Tibial artery (tissue), 4 donors: ENCODE results near the gene LCMT2.

Experiments used
- DNase-seq, 2 donors: peaks; one replicate each; pipeline ENCODE4 v3.0.0-alpha.2; 2019
- H3K27ac ChIP-seq, 2 donors: fragments of 200-600 bp; sonication (generic) in 1 of 2; 1 replicate in 1 of 2; 2 replicates in 1 of 2; pipeline ENCODE4 v1.5.1; 2018 to 2019; ENCODE audit warnings: mild to moderate bottlenecking in 1 of 2
- H3K27me3 ChIP-seq, 2 donors: fragments of 200-600 bp; sonication (generic) in 1 of 2; one replicate each; pipeline versions ENCODE4 v1.5.1 to v1.6.0; 2016 to 2019
- H3K36me3 ChIP-seq, 3 donors: fragments of 200-600 bp; sonication (generic) in 2 of 3; one replicate each; pipeline ENCODE4 v1.5.1; 2016 to 2019; ENCODE audit warnings: mild to moderate bottlenecking in 2 of 3
- H3K4me1 ChIP-seq, 4 donors: fragments of 200-600 bp; sonication (generic) in 2 of 4; 1 replicate in 3 of 4; 2 replicates in 1 of 4; pipeline ENCODE4 v1.5.1; 2016 to 2019
- H3K4me3 ChIP-seq, 2 donors: fragments of 200-600 bp; sonication (generic) in 1 of 2; 1 replicate in 1 of 2; 2 replicates in 1 of 2; pipeline ENCODE4 v1.5.1; 2018 to 2019; ENCODE audit warnings: mild to moderate bottlenecking in 2 of 2
- H3K9me3 ChIP-seq, 3 donors: fragments of 200-600 bp; sonication (generic) in 1 of 3; one replicate each; pipeline ENCODE4 v1.5.1; 2016 to 2019
- CTCF ChIP-seq, 2 experiments: fragments of 200-600 bp in 1 of 2; fragments of 450-650 bp in 1 of 2; IDR thresholded peaks; one replicate each; pipeline ENCODE4 v1.5.1; 2017 to 2019; ENCODE audit warnings: antibody characterized with exemption in 2 of 2, mild to moderate bottlenecking in 1 of 2, moderate library complexity in 1 of 2
- intact Hi-C: fragments of 100-400 bp; cut with DNase I; formaldehyde crosslinking; loops from one replicate; pipeline ENCODE4 v1.15.0; 2023; ENCODE audit warnings: low total_unique reads

The LCMT2 gene

GRCh38 chr15:43329960-43330779 is at the start of gene LCMT2:
Gene LCMT2, minus strand, starts transcription at chr15:43330573. Its CDS starts 84 bp downstream, at chr15:43330489.
- Histone ChIP-seq H3K4me3 (peak within 1 kb of the TSS; percentile 76 to 87), H3K36me3 (peaks cover 0 to 12% (median 3%) of the 10 kb centered on the region in 3 donors), H3K4me1 (peaks cover 11 to 19% (median 18%) of the 10 kb centered on the region in 4 donors), H3K27ac (peak within 1 kb of the TSS; percentile 89 to 93), H3K27me3 (no peaks in the 10 kb centered on the region), H3K9me3 (no peaks in the 10 kb centered on the region)
- intact Hi-C loops, result no loop called here
- peak in 1 of 2 experiments; percentile 18 for TF ChIP-seq CTCF (IDR thresholded peaks at IDR 0.05)
- peak; percentile 90 to 95 for DNase-seq

- Histone ChIP-seq H3K4me3 (no peak overlapping the region), H3K36me3 (peaks cover 16 to 61% (median 33%) of the 10 kb centered on the region in 3 donors), H3K27ac (no peak overlapping the region), H3K9me3 (no peaks in the 10 kb centered on the region), H3K27me3 (no peaks in the 10 kb centered on the region), H3K4me1 (no peaks in the 10 kb centered on the region)
- no peak for TF ChIP-seq CTCF (IDR thresholded peaks at IDR 0.05)
- intact Hi-C loops, result no loop called here
- DNase-seq, result no peak
These were observed 48.2 kb upstream of the LCMT2 start for GRCh38 chr15:43378601-43379000.

GRCh38 chr15:43376017-43376705 is 45.8 kb upstream of the LCMT2 start:
- Histone ChIP-seq H3K27me3 (no peaks in the 10 kb centered on the region), H3K27ac (no peak overlapping the region), H3K4me1 (peaks cover 0 to 17% (median 11%) of the 10 kb centered on the region in 4 donors), H3K9me3 (no peaks in the 10 kb centered on the region), H3K4me3 (no peak overlapping the region), H3K36me3 (peaks cover 11 to 36% (median 20%) of the 10 kb centered on the region in 3 donors)
- intact Hi-C loops, result no loop called here
- DNase-seq, result no peak
- TF ChIP-seq CTCF (IDR thresholded peaks at IDR 0.05), result peak; percentile 30 to 53

- intact Hi-C loops, result no loop called here
- H3K36me3 ChIP-seq, result peaks cover 8 to 18% (median 13%) of the 10 kb centered on the region in 3 donors
- DNase-seq, result peak; percentile 67 to 87
- H3K9me3 ChIP-seq, result no peaks in the 10 kb centered on the region
- H3K4me3 ChIP-seq, result peak within 1 kb of the TSS; percentile 88 to 90
- H3K4me1 ChIP-seq, result peaks cover 0 to 38% (median 26%) of the 10 kb centered on the region in 4 donors
- TF ChIP-seq CTCF (IDR thresholded peaks at IDR 0.05), result no peak
- no peaks in the 10 kb centered on the region for H3K27me3 ChIP-seq
- peak within 1 kb of the TSS; percentile 73 to 75 for H3K27ac ChIP-seq
These were observed 40.9 kb upstream of the LCMT2 start, which contains the start of the genes TUBGCP4 and ZSCAN29 for GRCh38 chr15:43370975-43371974. Gene TUBGCP4, plus strand, starts transcription at chr15:43371101. Its CDS starts 254 bp downstream, at chr15:43371355. Gene ZSCAN29, minus strand, starts transcription at chr15:43371043. Its CDS starts 1,130 bp downstream, at chr15:43369913.
